ENCODE measurements around the gene CPN2. TPM values are rescaled to one million over a fixed set of nuclear protein-coding genes. Genes with fewer than 3 reads are reported as not detected.

Gene CPN2
- total RNA-seq, 4 donors from 2014 or later: not detected

- H3K9me3 ChIP-seq: peaks cover 0 to 7% (median 0%) of the 10 kb centered on the region in 4 donors
- DNase-seq: no peak
- peaks cover 0 to 11% (median 0%) of the 10 kb centered on the region in 4 donors for H3K4me1 ChIP-seq
- no peaks in the 10 kb centered on the region for H3K27me3 ChIP-seq
- no peak overlapping the region for H3K27ac ChIP-seq
- no peak for TF ChIP-seq POLR2A (IDR thresholded peaks at IDR 0.05)
- TF ChIP-seq CTCF (IDR thresholded peaks at IDR 0.05): no peak
- H3K36me3 ChIP-seq: no peaks in the 10 kb centered on the region
- H3K4me3 ChIP-seq: no peak overlapping the region
Observed at GRCh38 chr3:194321693-194322640, 29.2 kb downstream of the CPN2 start.

- no peak for DNase-seq
- H3K36me3 ChIP-seq: no peaks in the 10 kb centered on the region
- TF ChIP-seq POLR2A (IDR thresholded peaks at IDR 0.05) (no peak), CTCF (IDR thresholded peaks at IDR 0.05) (no peak)
Observed at GRCh38 chr3:194320744-194321243, 30.3 kb downstream of the CPN2 start.

GRCh38 chr3:194320100-194320499 lies 31.0 kb downstream of the CPN2 start:
- DNase-seq: no peak
- no peak overlapping the region for H3K27ac ChIP-seq
- no peak overlapping the region for H3K4me3 ChIP-seq
- H3K9me3 ChIP-seq: peaks cover 0 to 7% (median 0%) of the 10 kb centered on the region in 4 donors
- TF ChIP-seq POLR2A (IDR thresholded peaks at IDR 0.05) (no peak), CTCF (IDR thresholded peaks at IDR 0.05) (no peak)
- H3K4me1 ChIP-seq: peaks cover 0 to 18% (median 0%) of the 10 kb centered on the region in 4 donors
- H3K27me3 ChIP-seq: no peaks in the 10 kb centered on the region
- no peaks in the 10 kb centered on the region for H3K36me3 ChIP-seq

More at GRCh38 chr3:194320744-194321243, 30.3 kb downstream of the CPN2 start:
- Histone ChIP-seq H3K27ac (no peak overlapping the region), H3K9me3 (peaks cover 0 to 7% (median 0%) of the 10 kb centered on the region in 4 donors), H3K27me3 (no peaks in the 10 kb centered on the region), H3K4me3 (no peak overlapping the region), H3K4me1 (peaks cover 0 to 14% (median 0%) of the 10 kb centered on the region in 4 donors)

GRCh38 chr3:194318511-194319161 lies 32.5 kb downstream of the CPN2 start:
- no peak for DNase-seq
- Histone ChIP-seq H3K27me3 (no peaks in the 10 kb centered on the region), H3K9me3 (peaks cover 0 to 7% (median 0%) of the 10 kb centered on the region in 4 donors), H3K4me1 (peaks cover 0 to 14% (median 0%) of the 10 kb centered on the region in 4 donors), H3K27ac (no peak overlapping the region), H3K36me3 (no peaks in the 10 kb centered on the region), H3K4me3 (no peak overlapping the region)
- no peak for TF ChIP-seq POLR2A (IDR thresholded peaks at IDR 0.05)

- peaks cover 0 to 7% (median 0%) of the 10 kb centered on the region in 4 donors for H3K9me3 ChIP-seq
- no peak overlapping the region for H3K27ac ChIP-seq
- no peaks in the 10 kb centered on the region for H3K27me3 ChIP-seq
- no peaks in the 10 kb centered on the region for H3K36me3 ChIP-seq
- no peak overlapping the region for H3K4me3 ChIP-seq
- no peak for DNase-seq
- H3K4me1 ChIP-seq: peaks cover 0 to 16% (median 0%) of the 10 kb centered on the region in 4 donors
- TF ChIP-seq POLR2A (IDR thresholded peaks at IDR 0.05): no peak
- TF ChIP-seq CTCF (IDR thresholded peaks at IDR 0.05): no peak
Observed at GRCh38 chr3:194316918-194317317, 34.2 kb downstream of the CPN2 start.
